ENCODE data around the gene TAS2R39. TPM values are rescaled to one million over a fixed set of nuclear protein-coding genes. Genes with fewer than 3 reads are reported as not detected.
"Not testable (repeated sequence)": the region's sequence is repeated elsewhere in the genome, so short reads cannot be mapped to it uniquely, and the experiment has no call there.

The TAS2R39 gene
- not detected for total RNA-seq

DNA sequence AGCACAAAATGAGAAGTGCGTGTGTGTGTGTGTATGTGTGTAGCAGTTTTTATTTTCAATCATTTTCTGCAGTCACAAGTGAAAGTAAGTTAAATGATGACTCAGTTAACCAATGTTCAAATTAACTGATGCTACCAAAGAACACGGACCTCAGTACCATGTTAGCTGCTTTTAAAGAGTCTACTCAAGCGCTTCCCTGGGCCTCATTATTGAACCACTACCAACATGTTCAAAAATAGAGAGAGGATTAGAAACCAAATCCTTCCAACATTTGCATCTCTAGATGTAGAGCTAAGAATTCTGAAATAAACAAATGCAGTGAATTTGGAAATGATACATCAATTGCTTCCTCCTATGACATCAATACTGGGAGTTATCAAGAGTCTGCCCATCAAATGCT is at the start of gene TAS2R39:
TSS of gene TAS2R39 (plus strand) at position 396 of the 400 bp plus-strand sequence. CDS start at position 396, 0 bp downstream.
- Histone ChIP-seq H3K4me1 (no peaks in the 10 kb centered on the region), H3K4me3 (no peak within 1 kb of the TSS), H3K36me3 (no peaks in the 10 kb centered on the region), H3K9me3 (no peaks in the 10 kb centered on the region), H3K27ac (no peak within 1 kb of the TSS), H3K27me3 (no peaks in the 10 kb centered on the region)
- intact Hi-C loops (cut with DNase I): no loop called here
- TF ChIP-seq, protein P1, sequence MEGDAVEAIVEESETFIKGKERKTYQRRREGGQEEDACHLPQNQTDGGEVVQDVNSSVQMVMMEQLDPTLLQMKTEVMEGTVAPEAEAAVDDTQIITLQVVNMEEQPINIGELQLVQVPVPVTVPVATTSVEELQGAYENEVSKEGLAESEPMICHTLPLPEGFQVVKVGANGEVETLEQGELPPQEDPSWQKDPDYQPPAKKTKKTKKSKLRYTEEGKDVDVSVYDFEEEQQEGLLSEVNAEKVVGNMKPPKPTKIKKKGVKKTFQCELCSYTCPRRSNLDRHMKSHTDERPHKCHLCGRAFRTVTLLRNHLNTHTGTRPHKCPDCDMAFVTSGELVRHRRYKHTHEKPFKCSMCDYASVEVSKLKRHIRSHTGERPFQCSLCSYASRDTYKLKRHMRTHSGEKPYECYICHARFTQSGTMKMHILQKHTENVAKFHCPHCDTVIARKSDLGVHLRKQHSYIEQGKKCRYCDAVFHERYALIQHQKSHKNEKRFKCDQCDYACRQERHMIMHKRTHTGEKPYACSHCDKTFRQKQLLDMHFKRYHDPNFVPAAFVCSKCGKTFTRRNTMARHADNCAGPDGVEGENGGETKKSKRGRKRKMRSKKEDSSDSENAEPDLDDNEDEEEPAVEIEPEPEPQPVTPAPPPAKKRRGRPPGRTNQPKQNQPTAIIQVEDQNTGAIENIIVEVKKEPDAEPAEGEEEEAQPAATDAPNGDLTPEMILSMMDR (IDR thresholded peaks at IDR 0.05): no peak
- TF ChIP-seq POLR2A (IDR thresholded peaks at IDR 0.05) (no peak), POLR2AphosphoS5 (IDR thresholded peaks at IDR 0.05; ENCODE audit: insufficient read depth in 1 of 2, low read depth in 1 of 2) (no peak)
- DNase-seq (ENCODE audit: extremely low spot score in 2 of 2): no peak

DNA sequence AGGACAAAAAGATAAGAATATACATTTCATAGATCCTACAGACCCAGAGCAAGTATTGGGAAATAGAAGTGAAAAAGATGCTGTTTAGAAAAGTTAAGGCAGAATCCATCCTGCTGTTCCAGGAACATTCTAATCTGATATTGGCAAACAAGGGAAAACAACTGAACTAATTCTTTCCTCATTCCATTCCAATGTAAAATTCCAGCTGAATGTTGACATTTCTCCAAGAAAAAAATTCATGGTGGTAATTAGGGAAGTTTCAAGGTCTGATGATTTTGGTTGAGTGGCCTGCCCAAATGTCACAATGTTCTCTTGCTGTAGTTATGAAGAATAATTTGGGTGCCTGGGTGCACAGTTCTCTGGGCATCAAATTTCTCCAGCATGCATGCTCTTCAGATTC is 36.1 kb upstream of the TAS2R39 start:
- no peaks in the 10 kb centered on the region for H3K27me3 ChIP-seq
- no peak for DNase-seq (ENCODE audit: extremely low spot score in 2 of 2)
- H3K4me3 ChIP-seq: no peak overlapping the region
- no peaks in the 10 kb centered on the region for H3K36me3 ChIP-seq
- no peaks in the 10 kb centered on the region for H3K4me1 ChIP-seq
- H3K27ac ChIP-seq: no peak overlapping the region
- H3K9me3 ChIP-seq: no peaks in the 10 kb centered on the region
- TF ChIP-seq POLR2A (IDR thresholded peaks at IDR 0.05) (no peak), POLR2AphosphoS5 (IDR thresholded peaks at IDR 0.05; ENCODE audit: insufficient read depth in 1 of 2, low read depth in 1 of 2) (no peak)
- TF ChIP-seq, protein P1 (IDR thresholded peaks at IDR 0.05): no peak
- intact Hi-C loops (cut with DNase I): no loop called here

DNA sequence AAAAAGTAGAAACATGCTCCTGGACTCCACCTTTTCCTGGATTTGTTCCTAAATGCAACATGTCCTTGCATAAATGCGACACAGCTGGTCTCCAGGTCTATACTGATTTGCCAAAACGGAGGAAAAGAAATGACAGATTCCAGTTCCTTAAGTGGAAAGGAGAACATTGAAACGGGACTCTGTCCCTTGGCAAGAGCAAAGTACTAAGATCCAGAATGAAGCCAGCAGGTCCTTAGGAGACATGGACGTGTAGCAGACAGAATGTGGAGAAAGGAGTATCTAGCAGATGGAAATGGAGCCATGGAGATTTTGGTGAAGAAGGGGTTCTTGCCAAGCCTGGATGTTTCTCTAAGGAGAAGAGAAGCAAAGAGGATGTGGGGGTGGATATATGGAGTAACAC is 35.2 kb upstream of the TAS2R39 start:
- DNase-seq (ENCODE audit: extremely low spot score in 2 of 2): no peak
- H3K9me3 ChIP-seq: no peaks in the 10 kb centered on the region
- TF ChIP-seq, protein P1 (IDR thresholded peaks at IDR 0.05): no peak
- TF ChIP-seq POLR2AphosphoS5 (IDR thresholded peaks at IDR 0.05; ENCODE audit: insufficient read depth in 1 of 2, low read depth in 1 of 2) (no peak), POLR2A (IDR thresholded peaks at IDR 0.05) (no peak)
- no peak overlapping the region for H3K27ac ChIP-seq
- H3K4me3 ChIP-seq: no peak overlapping the region
- no peaks in the 10 kb centered on the region for H3K4me1 ChIP-seq
- no peaks in the 10 kb centered on the region for H3K27me3 ChIP-seq
- no peaks in the 10 kb centered on the region for H3K36me3 ChIP-seq
- intact Hi-C loops (cut with DNase I): no loop called here

DNA sequence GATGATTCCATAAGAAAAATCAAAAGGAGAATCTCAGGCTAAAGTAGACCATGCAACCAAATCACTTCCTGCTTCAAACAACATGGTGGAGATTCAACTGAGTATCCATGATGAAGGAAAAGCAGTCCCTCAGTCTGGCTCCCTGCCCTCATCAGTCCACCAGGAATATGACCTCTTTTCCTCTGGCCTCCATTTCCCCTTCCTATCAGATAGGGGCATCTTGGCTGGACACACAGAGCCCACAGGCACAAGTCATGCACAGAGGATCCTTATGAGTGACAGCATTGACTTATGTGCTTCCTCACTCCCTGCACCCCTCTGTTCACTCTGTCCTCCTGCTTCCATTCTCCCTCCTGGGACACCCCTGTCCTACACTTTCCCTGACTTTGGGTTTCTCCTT is 34.6 kb upstream of the TAS2R39 start:
- no peak for DNase-seq (ENCODE audit: extremely low spot score in 2 of 2)
- Histone ChIP-seq H3K27ac (no peak overlapping the region), H3K4me1 (no peaks in the 10 kb centered on the region), H3K9me3 (no peaks in the 10 kb centered on the region), H3K27me3 (no peaks in the 10 kb centered on the region), H3K4me3 (no peak overlapping the region), H3K36me3 (no peaks in the 10 kb centered on the region)
- TF ChIP-seq, protein P1 (IDR thresholded peaks at IDR 0.05): no peak
- TF ChIP-seq POLR2A (IDR thresholded peaks at IDR 0.05) (no peak), POLR2AphosphoS5 (IDR thresholded peaks at IDR 0.05; ENCODE audit: insufficient read depth in 1 of 2, low read depth in 1 of 2) (no peak)
- intact Hi-C loops (cut with DNase I): no loop called here

DNA sequence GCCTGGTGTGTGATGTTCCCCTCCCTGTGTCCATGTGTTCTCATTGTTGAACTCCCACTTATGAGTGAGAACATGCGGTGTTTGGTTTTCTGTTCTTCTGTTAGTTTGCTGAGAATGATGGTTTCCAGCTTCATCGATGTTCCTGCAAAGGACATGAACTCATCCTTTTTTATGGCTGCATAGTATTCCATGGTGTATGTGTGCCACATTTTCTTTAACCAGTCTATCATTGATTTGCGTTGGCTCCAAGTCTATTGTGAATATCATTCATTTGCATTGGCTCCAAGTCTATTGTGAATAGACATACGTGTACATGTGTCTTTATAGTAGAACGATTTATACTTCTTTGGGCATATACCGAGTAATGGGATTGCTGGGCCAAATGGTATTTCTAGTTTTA is 32.5 kb upstream of the TAS2R39 start:
- H3K4me1 ChIP-seq; DNase-seq (ENCODE audit: extremely low spot score in 2 of 2); H3K27me3 ChIP-seq; H3K36me3 ChIP-seq; intact Hi-C loops (cut with DNase I); H3K27ac ChIP-seq; H3K4me3 ChIP-seq; H3K9me3 ChIP-seq: not testable (repeated sequence)

DNA sequence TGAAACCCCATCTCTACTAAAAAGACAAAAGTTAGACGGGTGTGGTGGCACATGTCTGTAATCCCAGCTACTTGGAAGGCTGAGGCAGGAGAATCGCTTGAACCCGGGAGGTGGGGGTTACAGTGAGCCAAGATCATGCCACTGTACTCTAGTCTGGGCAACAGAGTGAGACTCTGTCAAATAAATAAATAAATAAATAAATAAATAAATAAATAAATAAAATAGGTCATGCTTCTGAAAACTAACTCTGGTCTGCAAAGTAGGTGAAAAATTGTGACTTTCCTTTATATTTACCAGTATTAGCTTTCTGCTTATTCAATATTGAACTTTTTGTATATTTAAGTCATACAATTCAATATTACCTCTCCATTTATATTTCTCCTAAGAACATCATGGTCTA is 24.6 kb upstream of the TAS2R39 start:
- DNase-seq (ENCODE audit: extremely low spot score in 2 of 2); intact Hi-C loops (cut with DNase I); H3K4me1 ChIP-seq: not testable (repeated sequence)

More for the DNA sequence above, 24.6 kb upstream of the TAS2R39 start:
- H3K27me3 ChIP-seq, H3K27ac ChIP-seq, H3K9me3 ChIP-seq, H3K4me3 ChIP-seq, H3K36me3 ChIP-seq: not testable (repeated sequence)
